Activated T-helper 1 cell treated with Interleukin-2 at 50 U/mL for 16 hours (primary cell): ENCODE results near the gene SLN.

Source experiments
- DNase-seq: peaks from one replicate; pipeline ENCODE4 v3.0.0-alpha.2; 2020; ENCODE audit warnings: low read depth

The SLN gene

GRCh38 chr11:107683807-107684206 is 28.0 kb downstream of the SLN start:
- DNase-seq: no peak

DNA sequence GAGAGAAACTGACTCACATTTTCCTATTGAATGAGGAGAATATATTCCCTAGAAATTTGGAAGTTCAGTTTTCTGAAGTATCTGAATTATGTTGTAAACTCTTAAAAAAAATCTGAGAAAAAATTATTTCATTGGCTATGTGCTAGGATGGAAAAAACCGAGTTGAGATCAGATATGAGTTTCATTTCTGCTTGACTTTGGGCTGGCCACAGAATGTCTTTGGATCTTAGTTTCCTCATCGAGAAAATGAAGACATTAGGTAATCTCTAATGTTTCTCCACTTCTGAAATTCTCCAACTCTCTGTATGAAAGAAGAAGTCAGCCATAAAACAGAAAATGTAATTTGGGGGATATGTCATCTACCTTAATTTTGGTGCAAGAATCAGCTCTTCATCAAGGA is 28.8 kb downstream of the SLN start:
- DNase-seq: no peak

DNA sequence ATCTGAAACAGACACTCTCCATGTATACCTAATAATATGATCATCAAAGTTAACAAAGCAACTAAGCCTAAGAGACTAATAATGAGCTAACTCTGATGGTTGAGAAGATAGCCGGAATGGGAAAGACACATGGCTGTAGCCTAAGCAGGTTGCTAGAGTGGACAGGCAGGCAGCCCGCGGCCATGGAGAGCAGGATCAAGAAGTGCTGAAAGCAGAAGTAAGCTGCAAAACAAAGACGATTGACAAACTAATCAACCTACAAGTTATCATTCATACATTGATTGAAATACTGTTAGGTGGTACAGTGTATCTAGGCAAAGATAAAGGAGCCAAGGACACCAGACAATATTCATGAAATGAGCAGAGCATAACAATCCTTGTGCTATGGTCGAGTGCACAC is 29.3 kb downstream of the SLN start:
- DNase-seq: no peak

GRCh38 chr11:107682171-107682570 is 29.7 kb downstream of the SLN start:
- DNase-seq: no peak

- DNase-seq: no peak
Measured at GRCh38 chr11:107679255-107680024, 32.4 kb downstream of the SLN start.

DNA sequence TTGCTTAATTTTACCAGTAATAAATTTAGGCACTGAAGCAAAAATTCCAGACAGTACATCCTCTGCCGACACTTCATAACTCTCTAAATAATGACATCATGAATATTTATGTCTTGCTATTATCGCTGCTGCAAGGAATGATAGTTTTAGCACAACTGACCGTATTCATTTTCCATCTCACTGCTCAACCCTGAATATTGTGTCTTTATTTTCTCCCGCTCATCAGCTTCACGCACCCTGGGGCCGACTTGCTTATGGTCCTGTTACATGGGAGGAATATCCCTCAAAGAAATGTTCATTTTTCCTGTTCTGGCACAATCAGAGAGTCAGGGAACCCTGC is 33.3 kb downstream of the SLN start:
- DNase-seq: no peak

GRCh38 chr11:107677924-107678631 is 33.8 kb downstream of the SLN start:
- DNase-seq: no peak

GRCh38 chr11:107676336-107677057 is 35.4 kb downstream of the SLN start:
- no peak for DNase-seq

- no peak for DNase-seq
Measured at GRCh38 chr11:107675902-107676301, 36.0 kb downstream of the SLN start.

GRCh38 chr11:107669893-107670601 is 41.8 kb downstream of the SLN start:
- DNase-seq: no peak

GRCh38 chr11:107669191-107669740 is 42.6 kb downstream of the SLN start:
- no peak for DNase-seq

DNA sequence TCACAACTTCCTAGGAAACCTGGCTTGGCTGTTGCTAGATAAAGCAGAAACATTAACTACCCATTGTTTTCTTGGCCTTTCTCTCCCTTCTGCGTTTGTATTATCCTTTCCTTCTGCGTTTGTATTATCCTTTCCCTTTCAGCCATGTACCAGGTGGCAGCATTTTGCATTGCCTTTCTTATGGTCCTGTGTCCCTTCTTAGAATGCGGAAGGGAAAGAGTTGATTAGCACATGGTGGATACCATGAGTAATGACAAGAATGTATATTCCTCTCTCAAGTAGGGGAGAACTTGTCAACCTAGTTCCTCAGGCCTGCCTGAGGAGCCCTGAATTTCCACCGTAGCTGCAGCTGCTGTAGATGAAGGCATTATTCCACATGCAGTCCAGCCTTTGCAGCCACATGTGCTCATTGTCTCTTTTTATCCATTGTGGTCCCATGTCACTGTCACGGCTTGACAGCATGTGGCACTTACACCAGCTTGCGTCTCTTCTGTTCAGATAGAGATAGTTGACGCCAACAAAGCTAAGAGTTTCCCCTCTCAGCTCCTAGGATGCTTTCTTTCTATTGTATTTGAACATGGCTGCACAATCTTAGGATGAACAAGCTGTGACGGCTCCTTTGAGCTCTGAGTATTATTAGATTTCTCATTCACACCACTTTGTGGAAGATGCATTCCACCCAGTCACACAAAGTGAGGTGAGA is 44.8 kb downstream of the SLN start:
- DNase-seq: no peak

GRCh38 chr11:107665018-107665417 is 46.8 kb downstream of the SLN start:
- no peak for DNase-seq

DNA sequence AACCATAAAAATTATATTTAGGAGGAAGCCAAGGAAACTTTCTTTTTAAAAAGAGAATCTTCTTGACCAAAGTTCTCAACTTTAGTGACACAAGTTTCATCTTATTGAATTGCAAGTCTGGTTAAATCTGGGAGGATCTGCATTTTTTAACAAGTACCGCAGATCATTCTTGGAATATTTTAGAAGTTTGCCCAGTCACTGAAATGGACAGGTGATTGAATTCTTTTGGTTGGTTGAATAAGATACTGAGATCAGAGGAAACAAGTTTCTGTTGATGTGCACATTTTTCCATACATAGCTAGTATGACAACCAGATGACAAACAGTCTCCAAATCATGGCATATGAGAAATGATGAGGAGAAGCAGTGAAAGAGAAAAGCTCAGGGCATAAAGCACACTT is 50.2 kb downstream of the SLN start:
- no peak for DNase-seq

- no peak for DNase-seq
Measured at GRCh38 chr11:107660066-107660465, 51.8 kb downstream of the SLN start.

GRCh38 chr11:107659310-107659709 is 52.5 kb downstream of the SLN start:
- DNase-seq: no peak
